ENCODE results near the gene ARFGAP1.

GRCh38 chr20:63239431-63239830 is 33.2 kb upstream of the ARFGAP1 start:
- TF ChIP-seq CTCF (IDR thresholded peaks at IDR 0.05; ENCODE audit: extremely low read depth in 1 of 2, insufficient read depth in 1 of 2, low read depth in 1 of 2, low read length in 2 of 2) (no peak), GATA2 (IDR thresholded peaks at IDR 0.05; ENCODE audit: insufficient read depth, insufficient read length, low read depth, low read length) (no peak), MAX (IDR thresholded peaks at IDR 0.05; ENCODE audit: insufficient read depth, insufficient read length) (no peak), POLR2AphosphoS5 (IDR thresholded peaks at IDR 0.05; ENCODE audit: insufficient read depth, low read depth, low read length) (no peak), POLR2A (IDR thresholded peaks at IDR 0.05; ENCODE audit: low read depth, low read length) (no peak)
